ENCODE measurements around the gene PRRT2.

DNA sequence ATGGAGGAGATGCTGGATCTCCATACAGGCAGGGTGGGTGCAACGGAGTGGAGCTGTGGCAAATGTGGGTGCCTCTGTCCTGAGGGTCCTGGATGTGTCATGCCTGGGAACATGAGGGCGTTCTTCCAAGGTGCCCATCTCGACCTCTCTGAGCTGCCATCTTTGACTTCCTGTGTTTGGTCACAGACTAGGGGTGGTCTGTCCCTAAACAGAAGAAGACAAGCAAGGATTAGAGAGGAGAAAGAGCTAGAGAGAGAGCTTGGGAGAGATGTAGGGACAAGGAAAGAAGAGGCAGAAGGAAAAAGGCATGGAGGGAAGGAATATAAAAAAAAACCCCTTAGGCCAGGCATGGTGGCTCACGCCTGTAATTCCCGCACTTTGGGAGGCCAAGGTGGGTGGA lies 37.3 kb upstream of the PRRT2 start:
- TF ChIP-seq POLR2AphosphoS5 (IDR thresholded peaks at IDR 0.05) (no peak), POLR2A (IDR thresholded peaks at IDR 0.05; ENCODE audit: low read depth) (no peak)
- TF ChIP-seq, protein P1, sequence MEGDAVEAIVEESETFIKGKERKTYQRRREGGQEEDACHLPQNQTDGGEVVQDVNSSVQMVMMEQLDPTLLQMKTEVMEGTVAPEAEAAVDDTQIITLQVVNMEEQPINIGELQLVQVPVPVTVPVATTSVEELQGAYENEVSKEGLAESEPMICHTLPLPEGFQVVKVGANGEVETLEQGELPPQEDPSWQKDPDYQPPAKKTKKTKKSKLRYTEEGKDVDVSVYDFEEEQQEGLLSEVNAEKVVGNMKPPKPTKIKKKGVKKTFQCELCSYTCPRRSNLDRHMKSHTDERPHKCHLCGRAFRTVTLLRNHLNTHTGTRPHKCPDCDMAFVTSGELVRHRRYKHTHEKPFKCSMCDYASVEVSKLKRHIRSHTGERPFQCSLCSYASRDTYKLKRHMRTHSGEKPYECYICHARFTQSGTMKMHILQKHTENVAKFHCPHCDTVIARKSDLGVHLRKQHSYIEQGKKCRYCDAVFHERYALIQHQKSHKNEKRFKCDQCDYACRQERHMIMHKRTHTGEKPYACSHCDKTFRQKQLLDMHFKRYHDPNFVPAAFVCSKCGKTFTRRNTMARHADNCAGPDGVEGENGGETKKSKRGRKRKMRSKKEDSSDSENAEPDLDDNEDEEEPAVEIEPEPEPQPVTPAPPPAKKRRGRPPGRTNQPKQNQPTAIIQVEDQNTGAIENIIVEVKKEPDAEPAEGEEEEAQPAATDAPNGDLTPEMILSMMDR (IDR thresholded peaks at IDR 0.05): no peak
